SIG-M5 treated with dmso at 0.1 percent for 504 hours (cell line): ENCODE measurements around the gene RITA1.
"Not testable (repeated sequence)": the region's sequence is repeated elsewhere in the genome, so short reads cannot be mapped to it uniquely, and the experiment has no call there.

Experiments
- DNase-seq: peaks from one replicate; lab custom pipeline; 2025; ENCODE audit not compliant: unreplicated experiment; lab: John Stamatoyannopoulos, UW

Gene RITA1

GRCh38 chr12:113201187-113202177 is 16.0 kb downstream of the RITA1 start:
- DNase-seq: no peak

- no peak for DNase-seq
These were observed 17.0 kb downstream of the RITA1 start for GRCh38 chr12:113202300-113203075.

GRCh38 chr12:113203852-113204760 is 18.6 kb downstream of the RITA1 start:
- no peak for DNase-seq

GRCh38 chr12:113204804-113205203 is 19.3 kb downstream of the RITA1 start:
- no peak for DNase-seq

GRCh38 chr12:113206802-113207201 is 21.3 kb downstream of the RITA1 start:
- not testable (repeated sequence) for DNase-seq

GRCh38 chr12:113207613-113208040 is 22.1 kb downstream of the RITA1 start:
- DNase-seq: peak; percentile 71

- peak; percentile 96 for DNase-seq
These were observed 22.8 kb downstream of the RITA1 start for GRCh38 chr12:113208041-113208934.

- no peak for DNase-seq
These were observed 25.6 kb downstream of the RITA1 start for GRCh38 chr12:113211160-113211559.

- DNase-seq: peak; percentile 99
These were observed 29.4 kb downstream of the RITA1 start for GRCh38 chr12:113214895-113215400.

- no peak for DNase-seq
These were observed 30.5 kb downstream of the RITA1 start for GRCh38 chr12:113216027-113216426.

GRCh38 chr12:113220593-113221180 is 35.2 kb downstream of the RITA1 start:
- DNase-seq: no peak

GRCh38 chr12:113221181-113221996 is 35.9 kb downstream of the RITA1 start, which contains the start of gene TPCN1:
TSS of gene TPCN1 (plus strand) at chr12:113221464. CDS start at chr12:113226853, 5,389 bp downstream.
- peak; percentile 100 for DNase-seq

GRCh38 chr12:113221997-113222729 is 36.6 kb downstream of the RITA1 start:
- DNase-seq: peak; percentile 58

GRCh38 chr12:113222730-113223531 is 37.4 kb downstream of the RITA1 start:
- peak; percentile 53 for DNase-seq

GRCh38 chr12:113224955-113225354 is 39.4 kb downstream of the RITA1 start:
- no peak for DNase-seq

- DNase-seq: peak; percentile 60
These were observed 41.4 kb downstream of the RITA1 start for GRCh38 chr12:113226696-113227568.
